Stimulated activated CD8-positive, alpha-beta memory T cell treated with anti-CD3 and anti-CD28 coated beads, Interleukin-2, amount 100 ng/mL, for 1 hour (primary cell): ENCODE results near the gene C6orf120.

ENCODE experiments used
- DNase-seq, 2 donors: peaks; one replicate each; pipeline ENCODE4 v3.0.0-alpha.2; 2020; ENCODE audit warnings: low read depth in 2 of 2

The C6orf120 gene

GRCh38 chr6:169701954-169702839 lies at the start of gene C6orf120, which contains the start of gene WDR27:
Gene C6orf120, plus strand, starts transcription at chr6:169702126. Its CDS starts 334 bp downstream, at chr6:169702460.
Gene WDR27, minus strand, starts transcription at chr6:169702029. Its CDS starts 13,024 bp downstream, at chr6:169689005.
- DNase-seq: peak; percentile 95 to 97

- no peak for DNase-seq
Measured at GRCh38 chr6:169652896-169653295, 49.0 kb upstream of the C6orf120 start.

DNA sequence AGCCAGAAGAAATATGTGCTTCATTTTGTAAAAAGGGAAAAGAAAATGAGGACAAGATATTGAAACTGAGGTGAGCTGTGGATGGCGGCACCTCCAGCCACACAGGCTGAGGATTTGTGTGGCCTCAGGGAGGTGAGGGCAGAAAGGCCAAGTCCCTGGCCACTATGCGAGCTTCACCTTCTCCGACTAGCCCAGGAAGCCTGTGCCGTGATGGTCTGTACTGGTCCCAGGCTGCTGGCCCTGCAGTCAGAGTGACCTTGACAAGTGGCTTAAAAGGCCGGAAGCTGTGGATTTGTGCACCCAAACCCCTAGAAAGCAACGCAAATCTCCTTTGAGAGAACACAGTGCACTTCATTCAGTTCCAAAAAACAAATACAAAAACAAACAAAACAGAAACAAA lies 48.2 kb upstream of the C6orf120 start:
- DNase-seq: no peak

DNA sequence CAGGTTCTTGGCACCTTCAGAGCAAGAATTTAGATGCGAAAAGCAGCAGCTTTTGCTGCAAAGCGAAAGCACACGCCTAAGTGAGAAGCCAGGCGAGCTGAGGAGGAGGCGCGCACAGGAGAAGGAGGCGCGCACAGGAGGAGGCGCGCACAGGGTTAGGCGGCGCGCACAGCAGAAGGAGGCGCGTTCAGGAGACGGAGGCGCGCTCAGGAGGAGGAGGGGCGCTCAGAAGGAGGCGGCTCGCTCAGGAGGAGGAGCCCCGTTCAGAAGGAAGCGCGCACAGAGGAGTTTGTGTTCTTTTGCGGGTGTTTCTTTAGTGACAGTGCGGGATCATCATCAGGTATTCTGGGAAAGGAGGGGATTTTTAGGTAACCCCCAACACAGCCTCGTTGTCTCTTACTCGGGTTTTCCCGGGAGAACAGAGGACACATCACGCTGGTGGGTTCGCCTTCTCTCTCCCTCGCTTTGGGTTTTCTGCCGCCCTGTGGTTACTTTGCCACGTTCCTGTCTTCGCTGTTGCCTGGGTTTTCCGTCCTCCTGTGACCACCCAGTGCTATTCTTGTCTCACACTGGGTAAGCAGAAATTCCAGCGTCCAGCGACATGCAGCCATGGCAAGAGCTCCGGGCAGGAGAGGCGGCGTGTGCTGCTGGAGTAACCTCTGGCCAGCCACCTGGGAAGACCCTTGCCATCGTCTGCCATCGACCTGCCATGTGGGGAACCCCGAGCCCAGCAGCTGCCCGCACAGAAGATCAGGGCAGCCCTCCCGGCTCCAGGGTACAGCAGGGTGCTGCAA lies 47.1 kb upstream of the C6orf120 start:
- DNase-seq: peak; percentile 39 to 46

GRCh38 chr6:169656546-169657283 lies 45.2 kb upstream of the C6orf120 start:
- no peak for DNase-seq

GRCh38 chr6:169657284-169657610 lies 44.7 kb upstream of the C6orf120 start:
- DNase-seq: no peak

GRCh38 chr6:169659820-169660610 lies 41.9 kb upstream of the C6orf120 start:
- DNase-seq: no peak

- DNase-seq: no peak
Measured at GRCh38 chr6:169660751-169661390, 41.1 kb upstream of the C6orf120 start.

GRCh38 chr6:169661391-169661756 lies 40.6 kb upstream of the C6orf120 start:
- no peak for DNase-seq

DNA sequence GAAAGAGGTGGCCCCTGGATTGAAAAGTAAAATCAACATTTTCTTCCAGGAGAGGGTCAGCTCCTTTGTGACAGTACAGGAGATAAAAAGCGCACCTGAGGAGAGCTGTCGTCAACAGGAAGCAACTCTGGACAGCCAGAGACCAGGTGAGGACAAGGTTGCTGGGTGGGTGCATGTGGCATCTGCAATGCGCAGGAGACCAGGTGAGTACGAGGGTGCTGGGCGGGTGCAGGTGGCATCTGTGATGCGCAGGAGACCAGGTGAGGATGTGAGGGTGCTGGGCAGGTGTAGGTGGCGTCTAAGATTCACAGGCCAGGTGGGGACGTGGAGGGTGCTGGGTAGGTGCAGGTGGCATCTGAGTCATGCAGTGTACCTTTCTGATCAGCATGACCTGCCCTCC lies 38.5 kb upstream of the C6orf120 start:
- DNase-seq: no peak

DNA sequence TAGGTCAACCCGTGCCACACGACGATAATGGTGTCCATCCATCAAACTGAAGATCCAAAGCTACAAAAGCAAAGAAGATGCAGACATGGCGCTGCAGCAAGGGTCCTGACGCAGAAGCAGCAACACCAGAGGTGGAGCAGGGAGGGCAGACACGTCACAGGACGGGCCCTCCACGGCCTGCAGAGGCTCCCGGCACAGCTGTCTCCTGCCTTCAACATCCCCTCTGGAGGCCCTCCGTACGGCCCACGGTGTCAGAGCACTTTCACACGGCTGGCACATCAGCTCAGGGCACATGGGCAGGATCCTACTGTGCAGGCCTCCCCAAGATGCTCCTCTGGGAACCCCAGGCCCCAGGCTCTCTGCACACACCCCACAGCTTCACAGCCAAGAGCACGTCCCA lies 37.7 kb upstream of the C6orf120 start:
- no peak for DNase-seq

DNA sequence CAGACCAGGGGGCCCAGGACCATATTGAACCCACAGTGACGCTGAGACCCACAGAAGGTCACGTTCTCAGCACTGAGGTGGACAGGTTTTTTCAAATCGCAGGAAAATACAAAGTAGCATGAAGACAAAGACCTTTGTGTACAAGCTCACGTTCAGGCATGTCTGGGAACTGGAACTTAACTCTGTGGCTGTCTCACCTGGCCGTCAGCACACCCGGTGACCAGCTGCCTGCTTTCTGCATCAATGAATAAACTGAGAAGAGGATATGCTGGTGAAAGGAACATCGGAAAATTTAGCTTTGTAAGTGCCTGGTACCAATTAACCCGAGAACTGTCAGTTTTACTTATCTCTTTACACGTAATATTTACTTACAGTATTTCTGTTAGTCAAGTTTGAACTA lies 36.6 kb upstream of the C6orf120 start:
- DNase-seq: no peak

DNA sequence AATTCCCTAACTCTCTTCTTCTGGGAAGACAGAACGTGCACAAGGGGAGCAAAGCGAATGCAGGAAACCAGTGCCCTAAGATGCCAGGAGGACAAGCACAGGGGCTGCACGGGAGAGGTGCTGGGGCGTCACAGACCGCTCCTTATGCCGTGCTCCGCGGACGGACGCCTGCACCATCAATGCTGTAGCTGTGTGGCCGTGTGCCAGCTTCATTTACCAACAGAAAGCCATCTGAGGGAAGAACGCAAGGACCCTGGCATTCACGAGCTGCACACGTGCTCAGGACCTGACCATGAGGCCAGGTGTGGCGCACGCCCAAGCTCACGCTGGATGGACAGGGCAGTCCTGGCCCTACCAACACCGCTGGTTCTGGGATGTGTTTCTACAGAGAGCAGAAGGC lies 35.5 kb upstream of the C6orf120 start:
- DNase-seq: no peak

DNA sequence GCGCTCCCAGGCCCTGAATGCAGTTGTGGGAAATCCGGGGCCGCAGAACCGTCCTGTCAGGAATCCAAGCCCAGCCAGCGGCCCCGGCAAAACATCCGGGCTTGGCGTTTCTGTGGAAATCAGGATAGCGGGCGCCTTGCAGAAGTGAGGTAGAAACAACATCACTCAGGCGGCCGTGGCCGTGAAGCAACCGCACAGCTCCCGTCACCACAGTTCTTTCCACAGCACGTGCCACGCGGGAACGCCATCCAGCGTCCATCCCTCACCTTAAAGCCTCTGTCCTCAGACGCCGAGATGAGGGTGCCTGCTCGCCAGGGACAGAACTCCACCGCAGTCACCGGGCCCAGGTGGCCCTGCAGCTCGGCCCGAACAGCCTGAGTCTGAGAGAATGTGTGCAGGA lies 34.2 kb upstream of the C6orf120 start:
- no peak for DNase-seq

DNA sequence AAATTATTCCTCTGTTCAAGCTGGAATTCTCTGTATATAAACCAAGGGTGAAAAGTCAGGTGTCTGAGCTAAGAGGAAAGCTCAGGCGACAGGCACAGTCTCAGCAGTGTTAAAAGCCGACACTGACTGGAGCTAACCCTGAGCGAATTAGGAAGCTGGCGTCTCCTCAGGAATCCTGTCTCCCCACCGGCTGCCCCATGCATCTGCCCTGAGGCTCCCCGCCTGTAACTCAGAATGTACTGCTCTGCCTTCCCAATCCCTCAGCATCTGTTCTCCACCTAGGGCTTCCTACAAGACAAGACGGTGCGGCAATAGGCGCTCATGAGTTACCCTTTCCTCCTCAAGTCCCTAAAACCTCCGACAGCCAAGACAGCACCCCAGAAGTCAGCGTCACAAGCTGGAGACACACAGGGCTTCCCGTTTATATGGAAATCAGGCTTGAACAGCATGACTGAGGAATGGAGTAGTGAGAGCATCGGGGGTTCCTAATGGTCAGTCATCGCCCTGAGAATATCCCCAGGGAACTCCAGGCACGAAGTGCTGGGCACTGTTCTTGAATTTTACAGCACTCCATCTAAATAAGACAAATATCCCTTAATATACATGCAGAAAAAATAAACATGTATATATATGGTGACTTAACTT lies 33.6 kb upstream of the C6orf120 start:
- DNase-seq: no peak

DNA sequence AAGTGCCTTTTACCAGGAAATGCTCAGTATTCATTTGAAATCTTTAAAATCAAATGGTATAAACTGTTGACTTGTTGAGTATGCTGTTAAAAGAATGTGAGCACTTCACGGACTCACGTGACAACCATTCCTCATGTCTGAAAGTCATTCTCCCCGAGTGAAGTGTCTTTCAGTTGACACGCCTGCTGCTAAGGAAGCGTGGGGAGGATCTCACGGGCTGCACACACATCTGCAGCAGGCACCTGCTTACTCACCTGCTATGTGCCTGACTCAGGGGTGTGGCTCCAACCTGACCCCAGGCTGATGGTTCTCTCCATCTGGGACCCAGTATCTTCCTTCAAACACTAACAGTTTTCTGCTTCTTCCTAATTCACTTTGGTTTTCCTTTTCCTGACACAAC lies 32.8 kb upstream of the C6orf120 start:
- DNase-seq: no peak

GRCh38 chr6:169669889-169670288 lies 32.0 kb upstream of the C6orf120 start:
- no peak for DNase-seq

DNA sequence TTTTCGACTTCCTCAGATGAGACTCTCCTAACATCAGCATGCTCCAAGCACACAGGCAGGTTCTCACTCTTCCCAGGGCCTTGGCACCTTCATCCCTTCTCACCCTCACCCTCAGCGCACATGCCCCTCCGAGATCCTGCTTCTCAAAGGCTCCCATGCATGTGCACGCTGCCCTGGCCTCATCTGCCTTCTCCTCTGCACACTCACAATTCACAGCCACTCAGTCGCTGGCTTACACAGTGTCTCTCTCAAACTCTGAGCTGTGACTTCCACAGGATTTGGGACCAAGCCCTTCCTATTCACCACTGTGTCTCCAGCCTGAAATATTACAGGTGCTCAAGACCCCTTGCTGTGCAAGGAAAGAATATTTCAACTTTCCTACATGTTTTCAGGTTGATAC lies 30.4 kb upstream of the C6orf120 start:
- DNase-seq: no peak

DNA sequence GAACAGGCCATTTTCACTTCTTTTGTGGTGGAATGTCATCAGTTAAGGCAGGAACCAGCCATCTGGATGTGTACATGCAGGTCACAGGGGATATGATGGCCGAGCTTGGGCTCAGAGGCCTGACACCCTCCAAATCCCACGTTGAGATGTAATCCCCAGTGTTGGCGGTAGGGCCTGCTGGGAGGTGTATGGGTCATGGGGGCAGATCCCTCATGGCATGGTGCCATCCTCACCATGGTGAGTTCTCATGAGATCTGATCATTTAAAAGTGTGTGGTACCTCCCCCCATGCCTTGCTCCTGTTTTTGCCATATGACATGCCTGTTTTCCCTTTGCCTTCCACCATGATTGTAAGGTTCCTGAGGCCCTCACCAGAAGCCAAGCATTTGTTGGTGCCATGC lies 26.9 kb upstream of the C6orf120 start:
- no peak for DNase-seq

DNA sequence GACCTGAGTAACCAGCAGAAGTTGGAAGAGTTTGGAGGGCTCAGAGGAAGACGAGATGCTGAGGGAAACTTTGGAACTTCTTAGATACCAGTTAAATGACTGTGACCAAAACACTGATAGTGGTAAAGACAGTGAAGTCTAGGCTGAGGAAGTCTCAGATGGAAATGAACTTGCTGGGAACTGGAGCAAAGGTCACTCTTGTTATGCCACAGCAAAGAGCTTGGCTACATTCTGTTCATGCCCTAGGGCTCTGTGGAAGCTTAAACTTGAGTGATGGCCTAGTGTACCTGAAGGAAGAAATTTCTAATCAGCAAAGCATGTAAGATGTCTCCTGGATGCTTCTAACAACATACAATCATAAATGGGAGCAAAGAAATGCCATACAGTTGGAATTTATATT lies 24.8 kb upstream of the C6orf120 start:
- DNase-seq: no peak

GRCh38 chr6:169678342-169678741 lies 23.6 kb upstream of the C6orf120 start:
- DNase-seq: no peak
